Loucy (cell line): Measurements from ENCODE around the gene SNCAIP.

Experiments
- CTCF ChIP-seq: fragments of 200-600 bp; sonication (generic); conservative IDR thresholded peaks from 2 replicates; pipeline ENCODE4 v1.5.1; 2014; ENCODE audit warnings: mild to moderate bottlenecking, antibody characterized with exemption, low read length
- EZH2phosphoT487 ChIP-seq: fragments of 200-600 bp; IDR thresholded peaks from 2 replicates; pipeline ENCODE4 v1.6.1; 2018; ENCODE audit warnings: antibody characterized with exemption, mild to moderate bottlenecking, moderate library complexity, borderline replicate concordance

- no peak for TF ChIP-seq CTCF
- no peak for TF ChIP-seq EZH2phosphoT487
Measured at GRCh38 chr5:122350496-122350895, 38.5 kb downstream of the SNCAIP start.
